ENCODE results near the gene CUL5.

CUL5 gene

GRCh38 chr11:108008656-108009496 lies at the start of gene CUL5:
Gene CUL5 (plus strand): TSS chr11:108008898. CDS start chr11:108009349, 451 bp downstream.
- peak; percentile 93 to 96 for DNase-seq

DNA sequence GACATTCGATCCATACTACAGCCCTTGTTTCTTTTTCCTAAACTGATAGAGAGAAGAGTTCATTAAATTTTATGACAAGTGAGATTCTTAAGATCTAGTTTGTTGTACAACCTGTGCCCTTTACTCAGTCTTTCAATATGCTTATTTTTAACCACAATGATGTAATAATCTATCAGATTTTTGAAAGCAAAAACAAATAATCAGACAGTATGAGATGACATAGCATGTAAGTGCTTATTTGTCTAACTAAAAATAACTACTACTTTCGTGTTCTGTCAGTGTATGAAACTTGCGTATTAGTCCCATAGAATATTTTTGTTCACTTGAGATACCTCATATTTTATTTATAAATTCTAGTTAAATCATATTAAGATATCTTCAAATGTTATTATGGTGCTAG lies 47.2 kb upstream of the CUL5 start:
- DNase-seq, result no peak

DNA sequence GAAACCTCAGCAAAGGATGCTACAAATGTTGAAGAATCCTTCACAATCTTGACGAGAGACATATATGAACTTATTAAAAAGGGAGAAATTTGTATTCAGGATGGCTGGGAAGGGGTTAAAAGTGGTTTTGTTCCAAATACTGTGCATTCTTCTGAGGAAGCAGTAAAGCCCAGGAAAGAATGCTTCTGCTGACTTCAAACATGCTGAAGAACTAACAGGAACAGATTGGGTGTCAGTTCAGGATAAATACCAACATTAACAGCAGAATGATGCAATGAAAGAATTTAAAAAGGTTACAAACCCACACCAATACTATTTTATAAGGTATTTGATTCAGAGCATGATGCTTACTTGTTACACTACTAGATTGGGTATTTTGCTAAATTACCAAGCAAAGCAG lies 46.5 kb upstream of the CUL5 start:
- no peak for DNase-seq

DNA sequence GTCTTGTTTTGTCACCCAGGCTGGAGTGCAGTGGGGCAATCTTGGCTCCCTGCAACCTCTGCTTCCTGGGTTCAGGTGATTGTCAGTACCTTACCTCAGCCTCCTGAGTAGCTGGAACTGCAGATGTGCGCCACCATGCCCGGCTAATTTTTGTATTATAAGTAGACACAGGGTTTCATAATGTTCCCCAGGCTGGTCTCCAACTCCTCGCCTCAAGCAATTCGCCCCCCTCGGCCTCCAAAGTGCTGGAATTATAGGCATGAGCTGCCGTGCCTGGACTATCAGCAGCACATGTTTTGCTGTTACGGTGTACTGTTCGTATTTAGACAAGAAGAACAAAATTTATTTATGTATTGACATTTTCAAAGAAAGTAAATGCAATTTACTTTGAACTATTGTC lies 45.6 kb upstream of the CUL5 start:
- no peak for DNase-seq

DNA sequence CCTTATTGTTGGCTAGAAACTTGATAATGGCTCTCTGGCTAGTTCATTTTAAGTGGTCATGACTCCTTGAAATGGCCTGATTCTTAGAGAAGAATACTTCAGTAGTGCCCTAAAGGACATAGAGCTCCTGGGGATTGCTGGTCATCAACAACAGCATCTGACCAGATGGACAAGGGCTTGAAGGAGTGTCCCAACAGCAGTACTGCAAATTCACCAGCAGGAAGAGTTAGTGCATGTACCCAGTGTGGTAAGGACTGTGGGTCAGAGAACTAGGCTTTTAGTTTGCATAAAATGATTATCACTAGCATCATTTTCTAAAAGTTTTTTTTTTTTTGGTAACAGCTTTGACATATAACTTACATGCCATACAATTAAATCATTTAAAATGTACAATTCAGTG lies 39.5 kb upstream of the CUL5 start:
- no peak for DNase-seq

- no peak for DNase-seq
Observed at GRCh38 chr11:107970049-107970448, 38.6 kb upstream of the CUL5 start.

GRCh38 chr11:107973641-107974040 lies 35.1 kb upstream of the CUL5 start:
- DNase-seq, result peak in 1 of 2 experiments; percentile 30

GRCh38 chr11:107988397-107989158 lies 20.1 kb upstream of the CUL5 start:
- no peak for DNase-seq

- DNase-seq, result no peak
Observed at GRCh38 chr11:107991868-107992414, 16.8 kb upstream of the CUL5 start.

- DNase-seq, result no peak
Observed at GRCh38 chr11:107996006-107996776, 12.5 kb upstream of the CUL5 start.

- no peak for DNase-seq
Observed at GRCh38 chr11:107998761-107999160, 9.9 kb upstream of the CUL5 start.

DNA sequence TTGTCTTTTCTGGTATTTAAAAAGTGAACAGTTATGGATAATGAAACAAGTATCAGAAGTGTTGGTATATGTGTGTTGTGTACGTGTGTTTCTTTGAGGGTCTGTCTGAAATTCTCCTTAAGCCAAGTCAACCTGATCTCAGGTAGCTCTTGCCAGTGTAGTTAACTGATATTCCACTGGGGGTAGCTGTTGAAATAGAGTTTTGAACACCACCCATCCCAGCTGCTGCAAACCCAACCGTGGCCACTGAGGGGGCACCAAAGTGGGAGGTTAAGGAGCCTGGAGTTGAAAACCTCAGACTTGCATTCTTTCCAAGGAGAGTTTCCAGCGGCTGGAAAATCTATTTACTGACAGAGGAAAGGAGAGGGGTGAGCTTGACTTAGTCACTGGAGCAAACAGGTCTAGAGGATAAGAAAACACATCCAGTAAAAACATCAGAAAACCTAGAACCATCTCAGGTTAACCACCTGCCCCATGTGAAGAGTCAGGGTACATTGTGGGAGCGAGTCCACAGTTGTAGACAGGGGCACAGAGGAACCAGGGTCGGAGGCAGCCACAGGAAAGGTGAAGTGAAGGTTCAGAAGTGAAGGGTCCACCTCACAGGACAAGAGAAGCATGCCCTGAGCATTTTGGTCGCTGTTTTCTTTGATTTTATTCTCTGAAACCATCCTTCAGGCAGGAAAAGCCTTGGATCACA lies 8.8 kb upstream of the CUL5 start:
- peak in 1 of 2 experiments; percentile 40 for DNase-seq

- DNase-seq, result no peak
Observed at GRCh38 chr11:108002476-108002875, 6.2 kb upstream of the CUL5 start.

- no peak for DNase-seq
Observed at GRCh38 chr11:108003623-108004022, 5.1 kb upstream of the CUL5 start.

DNA sequence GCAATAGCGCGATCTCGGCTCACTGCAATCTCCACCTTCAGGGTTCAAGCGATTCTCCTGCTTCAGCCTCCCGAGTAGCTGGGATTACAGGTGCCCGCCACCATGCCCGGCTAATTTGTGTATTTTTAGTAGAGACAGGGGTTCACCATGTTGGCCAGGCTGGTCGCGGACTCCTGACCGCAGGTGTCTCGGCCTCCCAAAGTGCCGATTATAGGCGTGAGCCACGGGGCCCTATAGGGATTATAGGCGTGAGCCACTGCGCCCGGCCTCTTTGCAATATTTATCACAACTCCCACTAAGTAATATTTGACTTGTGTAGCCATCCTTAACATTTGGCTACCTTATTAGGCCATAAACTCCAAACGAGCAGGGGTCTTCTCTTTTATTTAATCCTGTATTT lies 879 bp upstream of the CUL5 start:
- DNase-seq, result no peak

DNA sequence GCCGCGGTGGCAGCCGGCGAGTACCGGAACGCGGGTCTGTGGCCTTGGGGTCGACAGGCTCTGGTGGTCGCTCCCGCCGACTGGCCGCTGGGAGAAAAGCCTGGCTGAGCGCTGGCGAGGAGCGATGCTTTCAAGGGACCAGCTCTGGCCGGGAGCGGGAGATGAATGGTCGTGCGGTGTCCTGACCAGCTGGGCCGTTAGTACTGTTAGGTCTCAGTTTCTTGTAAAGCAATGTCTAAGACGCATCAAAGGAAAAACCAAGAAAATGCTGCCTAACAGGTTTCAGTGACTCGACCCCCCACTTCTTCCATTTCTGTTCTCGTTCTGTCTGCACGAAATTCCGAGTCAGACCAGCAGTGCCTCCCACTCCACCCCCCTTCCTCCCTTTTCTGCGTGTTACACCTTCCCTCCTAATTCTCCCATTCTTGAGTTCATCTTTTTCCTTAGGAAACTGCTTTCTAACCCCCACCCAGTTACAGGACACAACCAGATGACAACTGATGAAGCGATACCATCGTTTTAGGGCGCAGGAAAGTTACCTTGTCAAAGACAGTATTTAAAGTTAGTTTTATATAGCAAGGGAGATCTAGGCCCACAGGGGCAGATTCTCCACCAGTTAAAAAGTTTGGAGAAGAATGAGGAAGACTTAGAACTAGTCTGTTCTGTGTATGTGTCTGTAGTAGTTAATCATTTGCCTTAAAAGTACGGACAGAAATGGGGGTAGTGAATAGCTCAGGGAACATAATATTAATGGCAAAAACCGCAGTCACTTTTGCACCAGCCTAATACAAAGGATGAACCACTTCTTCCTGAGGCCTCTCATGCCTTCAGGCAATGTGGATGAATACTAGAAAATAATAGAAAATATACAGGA lies 1.0 kb downstream of the CUL5 start:
- no peak for DNase-seq

- DNase-seq, result no peak
Observed at GRCh38 chr11:108012139-108012725, 3.5 kb downstream of the CUL5 start.

GRCh38 chr11:108016647-108017046 lies 7.9 kb downstream of the CUL5 start:
- DNase-seq, result no peak

GRCh38 chr11:108018708-108019107 lies 10.0 kb downstream of the CUL5 start:
- no peak for DNase-seq

DNA sequence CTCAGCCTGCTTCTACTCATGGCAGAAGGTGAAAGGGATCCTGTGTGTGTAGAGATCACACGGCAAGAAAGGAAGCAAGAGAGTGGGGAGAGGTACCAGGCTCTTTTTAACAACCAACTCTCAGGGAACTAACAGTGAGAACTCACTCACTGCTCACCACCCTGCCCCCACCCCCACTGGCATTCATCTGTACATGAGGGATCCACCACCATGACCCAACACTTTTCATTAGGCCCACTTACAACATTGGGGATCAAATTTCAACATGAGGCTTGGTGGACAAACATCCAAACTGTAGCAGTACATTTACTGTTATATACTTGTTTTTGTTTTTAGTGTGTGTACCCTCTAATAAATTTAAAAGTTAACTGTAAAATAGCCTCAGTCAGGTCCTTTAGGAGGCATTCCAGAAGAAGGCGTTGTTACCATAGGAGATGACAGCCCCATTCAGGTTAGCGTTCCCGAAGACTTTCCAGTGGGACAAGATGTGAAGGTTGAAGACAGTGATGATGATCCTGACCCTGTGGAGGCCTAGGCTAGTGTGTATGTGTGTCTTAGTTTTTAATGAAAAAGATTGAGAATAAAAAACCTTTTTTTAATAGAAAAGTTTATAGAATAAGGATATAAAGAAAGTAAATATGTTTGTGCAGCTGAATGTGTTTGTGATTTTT lies 11.3 kb downstream of the CUL5 start:
- DNase-seq, result no peak
